Ishikawa (cell line): Measurements from ENCODE around the gene PTPRN2.

Experiments
- CEBPB ChIP-seq: IDR thresholded peaks from 2 replicates; pipeline ENCODE4 v1.6.1; 2012
- EGR1 ChIP-seq: IDR thresholded peaks from 2 replicates; pipeline ENCODE4 v1.6.1; 2012
- EP300 ChIP-seq: IDR thresholded peaks from 2 replicates; pipeline ENCODE4 v1.6.1; 2012; ENCODE audit warnings: borderline replicate concordance
- FOXM1 ChIP-seq: IDR thresholded peaks from 2 replicates; pipeline ENCODE4 v1.6.1; 2012; ENCODE audit warnings: low read depth, borderline replicate concordance
- MAX ChIP-seq: IDR thresholded peaks from 2 replicates; pipeline ENCODE4 v1.6.1; 2012
- NFIC ChIP-seq: IDR thresholded peaks from 2 replicates; pipeline ENCODE4 v1.6.1; 2012
- RAD21 ChIP-seq: IDR thresholded peaks from 2 replicates; pipeline ENCODE4 v1.6.1; 2012; ENCODE audit warnings: low read depth
- REST ChIP-seq: IDR thresholded peaks from 2 replicates; pipeline ENCODE4 v1.6.1; 2012; ENCODE audit warnings: low read depth, mild to moderate bottlenecking
- TAF1 ChIP-seq: IDR thresholded peaks from 2 replicates; pipeline ENCODE4 v1.6.1; 2012; ENCODE audit warnings: low read depth, mild to moderate bottlenecking
- TCF12 ChIP-seq: IDR thresholded peaks from 2 replicates; pipeline ENCODE4 v1.6.1; 2012; ENCODE audit warnings: low read depth
- TEAD4 ChIP-seq: IDR thresholded peaks from 2 replicates; pipeline ENCODE4 v1.6.1; 2012
- USF1 ChIP-seq: IDR thresholded peaks from 2 replicates; pipeline ENCODE4 v1.6.1; 2012
- YY1 ChIP-seq: IDR thresholded peaks from 2 replicates; pipeline ENCODE4 v1.6.1; 2012; ENCODE audit warnings: low read depth
- ZBTB7A ChIP-seq: IDR thresholded peaks from 2 replicates; pipeline ENCODE4 v1.6.1; 2012; ENCODE audit warnings: low read depth

PTPRN2 gene

GRCh38 chr7:157637216-157637949, 950.2 kb downstream of the PTPRN2 start:
- TF ChIP-seq YY1, result no peak
- no peak for TF ChIP-seq ZBTB7A
- no peak for TF ChIP-seq REST
- no peak for TF ChIP-seq EGR1
- TF ChIP-seq TEAD4, result no peak
- no peak for TF ChIP-seq CEBPB
- no peak for TF ChIP-seq NFIC

GRCh38 chr7:157635669-157636068, 952.0 kb downstream of the PTPRN2 start:
- TF ChIP-seq NFIC (no peak), RAD21 (no peak), TCF12 (no peak), EP300 (no peak), CEBPB (no peak), ZBTB7A (no peak), USF1 (no peak), TAF1 (no peak), REST (no peak), MAX (no peak), TEAD4 (no peak), EGR1 (no peak)

- TF ChIP-seq REST (no peak), NFIC (no peak), YY1 (no peak), TCF12 (no peak), TAF1 (no peak)
Observed at GRCh38 chr7:157635148-157635500, 952.5 kb downstream of the PTPRN2 start.

GRCh38 chr7:157634401-157635147, 953.0 kb downstream of the PTPRN2 start:
- TF ChIP-seq FOXM1 (no peak), EP300 (no peak), ZBTB7A (no peak), EGR1 (no peak), YY1 (no peak), NFIC (no peak), MAX (no peak), RAD21 (no peak), REST (no peak), TCF12 (no peak), TEAD4 (no peak), CEBPB (no peak), TAF1 (no peak)
